K562 (cell line): ENCODE data around the gene PLD1. TPM values are rescaled to one million over a fixed set of nuclear protein-coding genes. Genes with fewer than 3 reads are reported as not detected.

ENCODE experiments used
- BRD9 ChIP-seq: fragments of 450-650 bp; IDR thresholded peaks from 2 replicates; pipeline ENCODE4 v1.6.1; 2018; ENCODE audit warnings: low read depth; ENCODE audit not compliant: partially characterized antibody
- CEBPG ChIP-seq, 3 experiments: fragments of 200-800 bp in 1 of 3; sonication (Bioruptor generic) in 1 of 3; sonication (generic) in 1 of 3; formaldehyde crosslinking in 1 of 3; IDR thresholded peaks in 2 of 3; conservative IDR thresholded peaks in 1 of 3; 2 replicates each; pipeline versions ENCODE4 v1.6.1 to v1.8.0; 2016 to 2022; ENCODE audit warnings: missing compliant biosample characterization in 2 of 3, missing genetic modification characterization in 2 of 3, mild to moderate bottlenecking in 1 of 3, missing genetic modification reagents in 1 of 3
- FOXK2 ChIP-seq, 2 experiments: fragments of 450-650 bp; IDR thresholded peaks in 1 of 2; conservative IDR thresholded peaks in 1 of 2; 2 replicates each; pipeline ENCODE4 v1.6.1; 2016; ENCODE audit warnings: low read depth in 2 of 2, mild to moderate bottlenecking in 1 of 2
- HMG20B ChIP-seq: fragments of 250-450 bp; sonication (Bioruptor Pico); IDR thresholded peaks from 2 replicates; pipeline ENCODE4 v1.5.0; 2021; ENCODE audit warnings: mild to moderate bottlenecking
- IFI16 ChIP-seq: fragments of 250-450 bp; sonication (Bioruptor Pico); IDR thresholded peaks from 2 replicates; pipeline ENCODE4 v2.1.2; 2022; ENCODE audit warnings: mild to moderate bottlenecking, inconsistent platforms
- SMARCC2 ChIP-seq: fragments of 450-650 bp; IDR thresholded peaks from 2 replicates; pipeline ENCODE4 v1.6.1; 2017; ENCODE audit warnings: antibody characterized with exemption, moderate library complexity, mild to moderate bottlenecking, low read depth
- polyA plus RNA-seq, 8 experiments: library from polyadenylated mRNA; depleted of rRNA in 4 of 8; stranded (reverse) in 5 of 8; unstranded in 3 of 8; fragments of >200 nt; fragmentation: Nextera tagmentation in 2 of 8; fragmentation: Illumina TruSeq in 1 of 8; extraction: Ambion mirVana in 2 of 8; extraction: Trizol in 1 of 8; gene quantifications; 2 replicates each; pipeline versions ENCODE4 v1.2.1 to v1.2.3, GENCODE V29; 2011 to 2014; ENCODE audit warnings: inconsistent platforms in 1 of 8, missing spikeins in 1 of 8
- total RNA-seq, 7 experiments: library from RNA; depleted of rRNA in 6 of 7; stranded (reverse); fragments of >200 nt in 6 of 7; fragmentation: Illumina TruSeq in 2 of 7; extraction: Trizol in 2 of 7; gene quantifications; 2 replicates each; pipeline versions ENCODE4 v1.2.1 to v1.2.3, GENCODE V29; 2011 to 2021; ENCODE audit warnings: low replicate concordance in 1 of 7
- TF ChIP-seq, protein P1 (sequence below), 2 experiments: fragments of 450-650 bp; conservative IDR thresholded peaks; 2 replicates each; pipeline ENCODE4 v1.6.1; 2017; ENCODE audit warnings: mild to moderate bottlenecking in 2 of 2, moderate library complexity in 2 of 2
- TF ChIP-seq, protein P2 (sequence below): fragments of 200-600 bp; sonication (generic); IDR thresholded peaks from one replicate; pipeline ENCODE4 v1.6.1; 2012; ENCODE audit warnings: mild to moderate bottlenecking, low read depth, low read length, inconsistent platforms

The PLD1 gene
- total and polyA plus RNA-seq, 9 of the 15 experiments (the other 6 are each of a cell fraction or from before 2014, with no cell fraction given): 8.4 to 26.1 (median 18.6) TPM

DNA sequence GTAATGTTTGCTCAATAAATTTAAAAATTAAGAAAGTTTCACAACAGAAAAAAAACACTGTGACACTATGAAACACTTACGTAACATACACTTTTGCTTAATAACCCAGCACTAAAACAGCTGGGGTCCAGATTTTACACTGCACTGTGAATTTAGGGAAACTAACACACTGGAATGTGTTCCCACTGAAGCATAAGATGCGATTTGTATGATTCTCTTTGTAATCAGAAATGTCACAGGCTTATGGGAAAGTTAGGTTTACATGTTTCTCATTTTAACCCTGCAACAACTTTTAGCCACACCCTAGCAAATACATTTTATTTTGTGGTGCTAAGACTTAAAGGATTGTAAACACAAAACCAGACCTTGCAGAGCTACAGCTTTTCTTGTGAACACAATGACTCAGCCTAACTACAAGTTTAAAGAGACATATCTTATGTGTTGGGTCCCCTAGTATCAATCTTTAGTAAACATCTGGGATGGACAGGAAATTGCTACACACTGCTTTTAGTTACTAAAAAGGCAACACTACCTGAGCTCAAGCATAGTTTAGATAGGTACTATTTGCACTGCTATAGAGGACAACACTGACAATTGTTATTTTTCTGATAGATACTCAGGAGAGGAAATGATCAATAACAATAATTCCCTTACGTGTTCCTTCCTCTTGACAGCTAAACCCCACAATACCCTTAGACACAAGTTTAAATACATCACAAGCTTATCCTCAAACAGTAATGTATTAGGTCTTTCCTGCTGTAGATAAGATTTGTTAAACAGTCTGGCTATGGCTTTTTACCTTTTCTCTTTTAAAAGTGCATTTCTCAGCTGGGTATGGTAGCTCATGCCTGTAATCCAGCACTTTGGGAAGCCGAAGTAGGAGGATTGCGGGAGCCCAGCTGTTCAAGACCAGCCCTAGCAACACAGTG lies 3.8 kb downstream of the PLD1 start (continued):
- TF ChIP-seq, protein P1, sequence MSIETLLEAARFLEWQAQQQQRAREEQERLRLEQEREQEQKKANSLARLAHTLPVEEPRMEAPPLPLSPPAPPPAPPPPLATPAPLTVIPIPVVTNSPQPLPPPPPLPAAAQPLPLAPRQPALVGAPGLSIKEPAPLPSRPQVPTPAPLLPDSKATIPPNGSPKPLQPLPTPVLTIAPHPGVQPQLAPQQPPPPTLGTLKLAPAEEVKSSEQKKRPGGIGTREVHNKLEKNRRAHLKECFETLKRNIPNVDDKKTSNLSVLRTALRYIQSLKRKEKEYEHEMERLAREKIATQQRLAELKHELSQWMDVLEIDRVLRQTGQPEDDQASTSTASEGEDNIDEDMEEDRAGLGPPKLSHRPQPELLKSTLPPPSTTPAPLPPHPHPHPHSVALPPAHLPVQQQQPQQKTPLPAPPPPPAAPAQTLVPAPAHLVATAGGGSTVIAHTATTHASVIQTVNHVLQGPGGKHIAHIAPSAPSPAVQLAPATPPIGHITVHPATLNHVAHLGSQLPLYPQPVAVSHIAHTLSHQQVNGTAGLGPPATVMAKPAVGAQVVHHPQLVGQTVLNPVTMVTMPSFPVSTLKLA (conservative IDR thresholded peaks at IDR 0.05): peak; percentile 51 to 61; a peak in 3 of 4 replicates
- TF ChIP-seq BRD9 (peak; percentile 53), SMARCC2 (peak; percentile 77; the same call in 1 of the 2 replicates), IFI16 (CRISPR knock-in tag) (no peak), HMG20B (CRISPR knock-in tag) (no peak), FOXK2 (conservative IDR thresholded peaks at IDR 0.05 in 1 of 2, IDR thresholded peaks at IDR 0.05 in 1 of 2; ENCODE audit: low read depth in 2 of 2) (peak; percentile 86 to 92), CEBPG (CRISPR knock-in tag; IDR thresholded peaks at IDR 0.05) (no peak), CEBPG (tag; conservative IDR thresholded peaks at IDR 0.05 in 1 of 2, IDR thresholded peaks at IDR 0.05 in 1 of 2) (peak; percentile 57 to 76)
- TF ChIP-seq, protein P2, sequence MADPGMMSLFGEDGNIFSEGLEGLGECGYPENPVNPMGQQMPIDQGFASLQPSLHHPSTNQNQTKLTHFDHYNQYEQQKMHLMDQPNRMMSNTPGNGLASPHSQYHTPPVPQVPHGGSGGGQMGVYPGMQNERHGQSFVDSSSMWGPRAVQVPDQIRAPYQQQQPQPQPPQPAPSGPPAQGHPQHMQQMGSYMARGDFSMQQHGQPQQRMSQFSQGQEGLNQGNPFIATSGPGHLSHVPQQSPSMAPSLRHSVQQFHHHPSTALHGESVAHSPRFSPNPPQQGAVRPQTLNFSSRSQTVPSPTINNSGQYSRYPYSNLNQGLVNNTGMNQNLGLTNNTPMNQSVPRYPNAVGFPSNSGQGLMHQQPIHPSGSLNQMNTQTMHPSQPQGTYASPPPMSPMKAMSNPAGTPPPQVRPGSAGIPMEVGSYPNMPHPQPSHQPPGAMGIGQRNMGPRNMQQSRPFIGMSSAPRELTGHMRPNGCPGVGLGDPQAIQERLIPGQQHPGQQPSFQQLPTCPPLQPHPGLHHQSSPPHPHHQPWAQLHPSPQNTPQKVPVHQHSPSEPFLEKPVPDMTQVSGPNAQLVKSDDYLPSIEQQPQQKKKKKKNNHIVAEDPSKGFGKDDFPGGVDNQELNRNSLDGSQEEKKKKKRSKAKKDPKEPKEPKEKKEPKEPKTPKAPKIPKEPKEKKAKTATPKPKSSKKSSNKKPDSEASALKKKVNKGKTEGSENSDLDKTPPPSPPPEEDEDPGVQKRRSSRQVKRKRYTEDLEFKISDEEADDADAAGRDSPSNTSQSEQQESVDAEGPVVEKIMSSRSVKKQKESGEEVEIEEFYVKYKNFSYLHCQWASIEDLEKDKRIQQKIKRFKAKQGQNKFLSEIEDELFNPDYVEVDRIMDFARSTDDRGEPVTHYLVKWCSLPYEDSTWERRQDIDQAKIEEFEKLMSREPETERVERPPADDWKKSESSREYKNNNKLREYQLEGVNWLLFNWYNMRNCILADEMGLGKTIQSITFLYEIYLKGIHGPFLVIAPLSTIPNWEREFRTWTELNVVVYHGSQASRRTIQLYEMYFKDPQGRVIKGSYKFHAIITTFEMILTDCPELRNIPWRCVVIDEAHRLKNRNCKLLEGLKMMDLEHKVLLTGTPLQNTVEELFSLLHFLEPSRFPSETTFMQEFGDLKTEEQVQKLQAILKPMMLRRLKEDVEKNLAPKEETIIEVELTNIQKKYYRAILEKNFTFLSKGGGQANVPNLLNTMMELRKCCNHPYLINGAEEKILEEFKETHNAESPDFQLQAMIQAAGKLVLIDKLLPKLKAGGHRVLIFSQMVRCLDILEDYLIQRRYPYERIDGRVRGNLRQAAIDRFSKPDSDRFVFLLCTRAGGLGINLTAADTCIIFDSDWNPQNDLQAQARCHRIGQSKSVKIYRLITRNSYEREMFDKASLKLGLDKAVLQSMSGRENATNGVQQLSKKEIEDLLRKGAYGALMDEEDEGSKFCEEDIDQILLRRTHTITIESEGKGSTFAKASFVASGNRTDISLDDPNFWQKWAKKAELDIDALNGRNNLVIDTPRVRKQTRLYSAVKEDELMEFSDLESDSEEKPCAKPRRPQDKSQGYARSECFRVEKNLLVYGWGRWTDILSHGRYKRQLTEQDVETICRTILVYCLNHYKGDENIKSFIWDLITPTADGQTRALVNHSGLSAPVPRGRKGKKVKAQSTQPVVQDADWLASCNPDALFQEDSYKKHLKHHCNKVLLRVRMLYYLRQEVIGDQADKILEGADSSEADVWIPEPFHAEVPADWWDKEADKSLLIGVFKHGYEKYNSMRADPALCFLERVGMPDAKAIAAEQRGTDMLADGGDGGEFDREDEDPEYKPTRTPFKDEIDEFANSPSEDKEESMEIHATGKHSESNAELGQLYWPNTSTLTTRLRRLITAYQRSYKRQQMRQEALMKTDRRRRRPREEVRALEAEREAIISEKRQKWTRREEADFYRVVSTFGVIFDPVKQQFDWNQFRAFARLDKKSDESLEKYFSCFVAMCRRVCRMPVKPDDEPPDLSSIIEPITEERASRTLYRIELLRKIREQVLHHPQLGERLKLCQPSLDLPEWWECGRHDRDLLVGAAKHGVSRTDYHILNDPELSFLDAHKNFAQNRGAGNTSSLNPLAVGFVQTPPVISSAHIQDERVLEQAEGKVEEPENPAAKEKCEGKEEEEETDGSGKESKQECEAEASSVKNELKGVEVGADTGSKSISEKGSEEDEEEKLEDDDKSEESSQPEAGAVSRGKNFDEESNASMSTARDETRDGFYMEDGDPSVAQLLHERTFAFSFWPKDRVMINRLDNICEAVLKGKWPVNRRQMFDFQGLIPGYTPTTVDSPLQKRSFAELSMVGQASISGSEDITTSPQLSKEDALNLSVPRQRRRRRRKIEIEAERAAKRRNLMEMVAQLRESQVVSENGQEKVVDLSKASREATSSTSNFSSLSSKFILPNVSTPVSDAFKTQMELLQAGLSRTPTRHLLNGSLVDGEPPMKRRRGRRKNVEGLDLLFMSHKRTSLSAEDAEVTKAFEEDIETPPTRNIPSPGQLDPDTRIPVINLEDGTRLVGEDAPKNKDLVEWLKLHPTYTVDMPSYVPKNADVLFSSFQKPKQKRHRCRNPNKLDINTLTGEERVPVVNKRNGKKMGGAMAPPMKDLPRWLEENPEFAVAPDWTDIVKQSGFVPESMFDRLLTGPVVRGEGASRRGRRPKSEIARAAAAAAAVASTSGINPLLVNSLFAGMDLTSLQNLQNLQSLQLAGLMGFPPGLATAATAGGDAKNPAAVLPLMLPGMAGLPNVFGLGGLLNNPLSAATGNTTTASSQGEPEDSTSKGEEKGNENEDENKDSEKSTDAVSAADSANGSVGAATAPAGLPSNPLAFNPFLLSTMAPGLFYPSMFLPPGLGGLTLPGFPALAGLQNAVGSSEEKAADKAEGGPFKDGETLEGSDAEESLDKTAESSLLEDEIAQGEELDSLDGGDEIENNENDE: no peak
